ENCODE data around the gene RALGDS. TPM values are rescaled to one million over a fixed set of nuclear protein-coding genes. Genes with fewer than 3 reads are reported as not detected.

Gene RALGDS
- total and polyA plus RNA-seq, 9 of the 15 experiments (the other 6 are each of a cell fraction or from before 2014, with no cell fraction given): 0.75 to 43.3 (median 27.1) TPM

DNA sequence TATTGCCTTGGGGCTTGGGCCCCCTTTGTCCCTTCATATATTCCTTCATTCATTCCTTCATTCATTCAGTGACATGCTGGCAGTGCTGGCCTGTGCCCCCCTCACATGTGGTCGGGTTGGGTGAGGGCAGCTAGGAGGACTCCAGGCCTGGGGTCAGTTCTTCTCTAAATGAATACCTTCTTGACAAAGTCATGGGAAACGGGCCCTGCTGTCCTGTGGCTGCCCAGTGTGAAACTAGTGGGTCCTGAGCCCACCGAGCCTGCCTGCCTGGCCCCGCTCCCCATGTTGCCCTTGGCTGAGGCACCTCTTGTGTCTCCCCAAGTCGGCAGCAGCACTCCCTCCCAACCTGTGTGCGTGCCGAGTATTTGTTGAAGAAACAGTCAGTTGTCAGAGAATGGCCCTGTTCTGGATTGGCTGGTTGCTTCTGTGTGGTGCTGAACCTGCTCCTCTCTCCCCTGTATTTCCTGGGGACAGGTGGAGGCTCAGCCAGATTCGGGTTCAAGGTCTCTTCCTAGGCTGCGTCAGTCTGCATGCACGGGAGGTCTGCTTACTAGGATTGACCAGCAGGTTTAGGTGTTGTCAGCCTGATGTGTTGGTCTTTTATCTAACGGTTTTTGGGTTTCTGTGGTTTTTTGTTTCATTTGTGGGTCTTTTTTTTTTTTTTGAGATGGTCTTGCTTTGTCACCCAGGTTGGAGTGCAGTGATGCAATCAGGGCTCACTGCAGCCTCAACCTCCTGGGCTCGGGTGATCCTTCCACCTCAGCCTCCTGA lies 62.3 kb downstream of the RALGDS start (continued):
- TF ChIP-seq NFE2 (IDR thresholded peaks at IDR 0.05; ENCODE audit: low read depth) (peak; percentile 61), U2AF1 (optimal IDR thresholded peaks at IDR 0.05; ENCODE audit: low read depth, low read length) (no peak), PHF8 (IDR thresholded peaks at IDR 0.05; ENCODE audit: borderline replicate concordance, low read length) (no peak), EP300 (IDR thresholded peaks at IDR 0.05; ENCODE audit: low read length) (peak; percentile 73), SREBF1 (IDR thresholded peaks at IDR 0.05; ENCODE audit: borderline replicate concordance, low read depth, low read length) (no peak), HMG20A (CRISPR knock-in tag; conservative IDR thresholded peaks at IDR 0.05) (no peak), MAFG (tag; conservative IDR thresholded peaks at IDR 0.05) (no peak), EGR1 (conservative IDR thresholded peaks at IDR 0.05) (no peak), ZKSCAN3 (CRISPR knock-in tag; IDR thresholded peaks at IDR 0.05) (no peak), FOXK2 (conservative IDR thresholded peaks at IDR 0.05 in 1 of 2, IDR thresholded peaks at IDR 0.05 in 1 of 2; ENCODE audit: low read depth in 2 of 2) (no peak), CBX1 (IDR thresholded peaks at IDR 0.05; ENCODE audit: low read depth) (no peak), E2F1 (CRISPR knock-in tag; IDR thresholded peaks at IDR 0.05) (no peak), SAP30 (IDR thresholded peaks at IDR 0.05; ENCODE audit: borderline replicate concordance, insufficient read depth, low read depth, low read length, poor library complexity, severe bottlenecking) (no peak), RBBP5 (IDR thresholded peaks at IDR 0.05; ENCODE audit: borderline replicate concordance, insufficient read depth, low read length, poor library complexity, severe bottlenecking) (no peak), HNRNPK (IDR thresholded peaks at IDR 0.05; ENCODE audit: low read depth, low read length, poor library complexity, severe bottlenecking) (no peak), HDAC2 (IDR thresholded peaks at IDR 0.05) (peak; percentile 61; the same call in 1 of the 2 replicates), CHD2 (IDR thresholded peaks at IDR 0.05; ENCODE audit: low read depth, low read length) (no peak), ZMIZ1 (IDR thresholded peaks at IDR 0.05; ENCODE audit: low read depth in 2 of 2, low read length in 2 of 2) (no peak), TCFL5 (CRISPR knock-in tag; conservative IDR thresholded peaks at IDR 0.05) (no peak)
- TF ChIP-seq, protein P1, sequence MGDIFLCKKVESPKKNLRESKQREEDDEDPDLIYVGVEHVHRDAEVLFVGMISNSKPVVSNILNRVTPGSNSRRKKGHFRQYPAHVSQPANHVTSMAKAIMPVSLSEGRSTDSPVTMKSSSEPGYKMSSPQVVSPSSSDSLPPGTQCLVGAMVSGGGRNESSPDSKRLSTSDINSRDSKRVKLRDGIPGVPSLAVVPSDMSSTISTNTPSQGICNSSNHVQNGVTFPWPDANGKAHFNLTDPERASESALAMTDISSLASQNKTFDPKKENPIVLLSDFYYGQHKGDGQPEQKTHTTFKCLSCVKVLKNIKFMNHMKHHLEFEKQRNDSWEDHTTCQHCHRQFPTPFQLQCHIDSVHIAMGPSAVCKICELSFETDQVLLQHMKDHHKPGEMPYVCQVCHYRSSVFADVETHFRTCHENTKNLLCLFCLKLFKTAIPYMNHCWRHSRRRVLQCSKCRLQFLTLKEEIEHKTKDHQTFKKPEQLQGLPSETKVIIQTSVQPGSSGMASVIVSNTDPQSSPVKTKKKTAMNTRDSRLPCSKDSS (IDR thresholded peaks at IDR 0.05; ENCODE audit: low read depth, partially characterized antibody): no peak
- TF ChIP-seq, protein P2, sequence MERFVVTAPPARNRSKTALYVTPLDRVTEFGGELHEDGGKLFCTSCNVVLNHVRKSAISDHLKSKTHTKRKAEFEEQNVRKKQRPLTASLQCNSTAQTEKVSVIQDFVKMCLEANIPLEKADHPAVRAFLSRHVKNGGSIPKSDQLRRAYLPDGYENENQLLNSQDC (CRISPR knock-in tag; IDR thresholded peaks at IDR 0.05): no peak
